Measurements from ENCODE around the gene PARD6A. TPM values are rescaled to one million over a fixed set of nuclear protein-coding genes. Genes with fewer than 3 reads are reported as not detected.

Gene PARD6A
- total RNA-seq, 3 donors from 2014 or later (not counting 1 experiment from before 2014, with no cell fraction given), result 3.1 to 4.4 (median 3.3) TPM

DNA sequence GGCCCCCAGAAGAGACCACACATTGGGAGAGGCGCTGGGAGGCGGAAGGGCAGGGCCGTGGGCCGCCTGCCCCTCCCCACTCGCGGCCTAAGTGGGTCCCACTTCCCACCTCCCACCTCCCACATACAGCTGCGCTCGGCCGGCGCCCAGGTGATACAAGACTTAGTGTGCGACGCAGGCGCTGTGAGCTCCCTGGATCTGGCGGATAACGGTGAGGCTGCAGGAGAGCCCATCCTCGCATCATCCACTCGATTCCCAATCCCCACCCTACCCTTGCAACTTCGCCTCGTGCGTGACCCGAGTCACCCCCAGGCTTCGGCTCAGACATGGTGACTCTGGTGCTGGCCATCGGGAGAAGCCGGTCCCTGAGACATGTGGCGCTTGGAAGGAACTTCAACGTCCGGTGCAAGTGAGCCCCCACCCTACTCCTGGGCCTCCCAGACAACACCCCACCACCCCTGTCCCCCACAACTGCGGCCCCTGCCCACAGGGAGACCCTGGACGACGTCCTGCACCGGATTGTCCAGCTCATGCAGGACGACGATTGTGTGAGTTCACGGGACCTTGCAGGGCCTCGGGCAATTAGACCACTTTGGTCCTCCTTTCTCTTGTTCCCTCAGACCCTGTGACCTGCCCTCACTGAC, 11.9 kb upstream of the PARD6A start:
- Histone ChIP-seq H3K4me1 (ENCODE audit: control insufficient read depth, insufficient read depth, low read length) (peaks cover 22% of the 10 kb centered on the region), H3K27me3 (ENCODE audit: control insufficient read depth, insufficient read depth, low read length) (no peaks in the 10 kb centered on the region), H3K9me3 (ENCODE audit: control insufficient read depth, insufficient read depth, low read length) (no peaks in the 10 kb centered on the region), H3K27ac (ENCODE audit: low read length) (no peak overlapping the region), H3K4me3 (ENCODE audit: low read length) (no peak overlapping the region), H3K36me3 (ENCODE audit: control insufficient read depth, insufficient read depth, low read length) (peaks cover 48% of the 10 kb centered on the region)
- intact Hi-C loops (cut with micrococcal nuclease), result no loop called here
- Mint-ChIP-seq H3K36me3 (no peaks in the 10 kb centered on the region), H3K4me1 (no peaks in the 10 kb centered on the region), H3K27me3 (ENCODE audit: low read depth in 2 of 2) (no peaks in the 10 kb centered on the region), H3K27ac (no peak overlapping the region), H3K9me3 (no peaks in the 10 kb centered on the region), H3K4me3 (no peak overlapping the region)
- TF ChIP-seq, protein P1, sequence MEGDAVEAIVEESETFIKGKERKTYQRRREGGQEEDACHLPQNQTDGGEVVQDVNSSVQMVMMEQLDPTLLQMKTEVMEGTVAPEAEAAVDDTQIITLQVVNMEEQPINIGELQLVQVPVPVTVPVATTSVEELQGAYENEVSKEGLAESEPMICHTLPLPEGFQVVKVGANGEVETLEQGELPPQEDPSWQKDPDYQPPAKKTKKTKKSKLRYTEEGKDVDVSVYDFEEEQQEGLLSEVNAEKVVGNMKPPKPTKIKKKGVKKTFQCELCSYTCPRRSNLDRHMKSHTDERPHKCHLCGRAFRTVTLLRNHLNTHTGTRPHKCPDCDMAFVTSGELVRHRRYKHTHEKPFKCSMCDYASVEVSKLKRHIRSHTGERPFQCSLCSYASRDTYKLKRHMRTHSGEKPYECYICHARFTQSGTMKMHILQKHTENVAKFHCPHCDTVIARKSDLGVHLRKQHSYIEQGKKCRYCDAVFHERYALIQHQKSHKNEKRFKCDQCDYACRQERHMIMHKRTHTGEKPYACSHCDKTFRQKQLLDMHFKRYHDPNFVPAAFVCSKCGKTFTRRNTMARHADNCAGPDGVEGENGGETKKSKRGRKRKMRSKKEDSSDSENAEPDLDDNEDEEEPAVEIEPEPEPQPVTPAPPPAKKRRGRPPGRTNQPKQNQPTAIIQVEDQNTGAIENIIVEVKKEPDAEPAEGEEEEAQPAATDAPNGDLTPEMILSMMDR (IDR thresholded peaks at IDR 0.05), result no peak
- ATAC-seq, result no peak
- no peak for DNase-seq
- WGBS (ENCODE audit: insufficient coverage), result 97% methylated on average over 35 of the region's 35 CpGs

DNA sequence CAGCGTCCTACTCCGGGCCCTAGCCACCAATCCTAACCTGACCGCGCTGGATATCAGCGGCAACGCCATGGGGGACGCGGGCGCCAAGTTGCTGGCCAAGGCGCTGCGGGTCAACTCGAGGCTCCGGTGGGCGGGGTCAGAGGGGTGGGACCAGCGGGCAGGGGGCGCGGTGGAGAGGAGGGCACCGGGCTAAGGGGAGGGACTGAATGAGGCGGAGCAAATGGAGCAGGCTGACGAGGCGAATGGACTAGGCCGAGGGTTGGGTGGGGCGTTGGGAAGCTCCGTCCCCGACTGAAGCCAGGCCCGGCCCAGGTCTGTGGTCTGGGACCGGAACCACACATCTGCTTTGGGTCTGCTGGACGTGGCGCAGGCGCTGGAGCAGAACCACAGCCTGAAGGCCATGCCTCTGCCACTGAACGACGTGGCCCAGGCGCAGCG, 11.2 kb upstream of the PARD6A start:
- TF ChIP-seq, protein P1 (IDR thresholded peaks at IDR 0.05), result no peak
- DNase-seq, result no peak
- H3K4me3 ChIP-seq (ENCODE audit: low read length), result no peak overlapping the region
- H3K9me3 Mint-ChIP-seq, result no peaks in the 10 kb centered on the region
- H3K4me1 ChIP-seq (ENCODE audit: control insufficient read depth, insufficient read depth, low read length), result peaks cover 16% of the 10 kb centered on the region
- 97% methylated on average over 34 of the region's 34 CpGs for WGBS (ENCODE audit: insufficient coverage)
- no peaks in the 10 kb centered on the region for H3K27me3 ChIP-seq (ENCODE audit: control insufficient read depth, insufficient read depth, low read length)
- H3K4me3 Mint-ChIP-seq, result no peak overlapping the region
- peaks cover 49% of the 10 kb centered on the region for H3K36me3 ChIP-seq (ENCODE audit: control insufficient read depth, insufficient read depth, low read length)
- H3K9me3 ChIP-seq (ENCODE audit: control insufficient read depth, insufficient read depth, low read length), result no peaks in the 10 kb centered on the region
- intact Hi-C loops (cut with micrococcal nuclease), result no loop called here
- no peaks in the 10 kb centered on the region for H3K27me3 Mint-ChIP-seq (ENCODE audit: low read depth in 2 of 2)
- no peak for ATAC-seq
- H3K27ac Mint-ChIP-seq, result no peak overlapping the region
- no peak overlapping the region for H3K27ac ChIP-seq (ENCODE audit: low read length)
- H3K4me1 Mint-ChIP-seq, result peaks cover 0 to under 1% of the 10 kb centered on the region in 2 donors
- H3K36me3 Mint-ChIP-seq, result no peaks in the 10 kb centered on the region

DNA sequence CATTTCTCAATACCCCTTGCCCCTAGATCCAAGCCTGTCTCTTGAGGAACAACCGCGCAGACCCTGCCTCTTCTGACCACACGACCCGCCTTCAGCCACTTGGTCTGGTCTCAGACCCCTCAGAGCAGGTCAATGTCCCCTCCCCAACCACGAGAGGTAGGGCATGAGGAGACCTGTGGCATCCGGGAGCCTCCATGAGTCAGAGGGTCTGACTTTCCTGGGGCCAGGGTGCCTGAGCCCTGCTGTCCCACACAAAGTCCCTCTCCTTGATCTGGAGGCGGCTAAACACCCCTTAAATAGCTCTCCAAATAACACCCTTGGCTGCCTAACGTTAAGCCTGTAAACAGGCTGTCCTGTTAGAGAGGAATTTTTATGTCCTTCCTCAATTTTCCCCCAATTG, 10.7 kb upstream of the PARD6A start:
- Histone ChIP-seq H3K4me1 (ENCODE audit: control insufficient read depth, insufficient read depth, low read length) (peaks cover 14% of the 10 kb centered on the region), H3K27me3 (ENCODE audit: control insufficient read depth, insufficient read depth, low read length) (no peaks in the 10 kb centered on the region), H3K4me3 (ENCODE audit: low read length) (no peak overlapping the region), H3K36me3 (ENCODE audit: control insufficient read depth, insufficient read depth, low read length) (peaks cover 53% of the 10 kb centered on the region), H3K27ac (ENCODE audit: low read length) (no peak overlapping the region), H3K9me3 (ENCODE audit: control insufficient read depth, insufficient read depth, low read length) (no peaks in the 10 kb centered on the region)
- Mint-ChIP-seq H3K4me3 (no peak overlapping the region), H3K9me3 (no peaks in the 10 kb centered on the region), H3K27me3 (ENCODE audit: low read depth in 2 of 2) (no peaks in the 10 kb centered on the region), H3K36me3 (no peaks in the 10 kb centered on the region), H3K27ac (no peak overlapping the region), H3K4me1 (peaks cover 0 to 3% of the 10 kb centered on the region in 2 donors)
- TF ChIP-seq, protein P1 (IDR thresholded peaks at IDR 0.05), result no peak
- intact Hi-C loops (cut with micrococcal nuclease), result no loop called here
- no peak for DNase-seq
- WGBS (ENCODE audit: insufficient coverage), result 92% methylated on average over 8 of the region's 8 CpGs
- ATAC-seq, result no peak

DNA sequence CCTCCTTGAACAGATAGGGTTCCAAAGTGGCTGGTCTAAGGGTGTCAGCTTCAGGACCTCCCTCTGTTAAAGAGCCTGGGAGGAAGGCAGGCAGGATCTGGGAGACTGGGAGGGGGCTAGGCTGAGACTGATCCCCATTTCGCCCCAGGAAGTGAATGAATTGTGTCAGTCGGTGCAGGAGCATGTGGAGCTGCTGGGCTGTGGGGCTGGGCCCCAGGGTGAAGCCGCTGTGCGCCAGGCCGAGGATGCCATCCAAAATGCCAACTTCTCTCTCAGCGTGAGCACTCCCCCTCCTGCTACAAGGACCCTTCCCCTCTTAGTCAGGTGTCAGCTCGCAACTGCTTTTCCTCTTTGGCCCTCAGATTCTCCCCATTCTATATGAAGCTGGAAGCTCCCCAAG, 9.7 kb upstream of the PARD6A start:
- no peaks in the 10 kb centered on the region for H3K27me3 Mint-ChIP-seq (ENCODE audit: low read depth in 2 of 2)
- peaks cover 56% of the 10 kb centered on the region for H3K36me3 ChIP-seq (ENCODE audit: control insufficient read depth, insufficient read depth, low read length)
- no peak overlapping the region for H3K4me3 Mint-ChIP-seq
- no peaks in the 10 kb centered on the region for H3K36me3 Mint-ChIP-seq
- H3K27me3 ChIP-seq (ENCODE audit: control insufficient read depth, insufficient read depth, low read length), result no peaks in the 10 kb centered on the region
- WGBS (ENCODE audit: insufficient coverage), result 91% methylated on average over 7 of the region's 7 CpGs
- peaks cover 5% of the 10 kb centered on the region for H3K4me1 ChIP-seq (ENCODE audit: control insufficient read depth, insufficient read depth, low read length)
- DNase-seq (no peak), ATAC-seq (no peak)
- H3K9me3 ChIP-seq (ENCODE audit: control insufficient read depth, insufficient read depth, low read length), result no peaks in the 10 kb centered on the region
- H3K4me3 ChIP-seq (ENCODE audit: low read length), result no peak overlapping the region
- TF ChIP-seq, protein P1 (IDR thresholded peaks at IDR 0.05), result no peak
- H3K27ac ChIP-seq (ENCODE audit: low read length), result no peak overlapping the region
- intact Hi-C loops (cut with micrococcal nuclease), result no loop called here
- peaks cover 0 to 8% of the 10 kb centered on the region in 2 donors for H3K4me1 Mint-ChIP-seq
- H3K27ac Mint-ChIP-seq, result peak overlapping the region in 1 of 2 donors; percentile 12
- no peaks in the 10 kb centered on the region for H3K9me3 Mint-ChIP-seq

All from natural killer cell (primary cell).